Trophoblast cell (in vitro differentiated cells and primary cell): ENCODE data around the gene POFUT1.

Experiments used
- DNase-seq, 2 donors: peaks; one replicate each; pipeline ENCODE4 v3.0.0-alpha.2; 2016
- H2AFZ ChIP-seq: 2 replicates; pipeline ENCODE4 v1.6.1; 2013; ENCODE audit warnings: low read length, moderate library complexity, mild to moderate bottlenecking; ENCODE audit not compliant: insufficient read depth, poor library complexity
- H2AK5ac ChIP-seq: 2 replicates; pipeline ENCODE4 v1.6.1; 2013; ENCODE audit warnings: mild to moderate bottlenecking, low read length
- H2BK120ac ChIP-seq: 2 replicates; pipeline ENCODE4 v1.6.1; 2013; ENCODE audit warnings: low read length, mild to moderate bottlenecking, moderate library complexity; ENCODE audit not compliant: insufficient read depth, poor library complexity
- H2BK12ac ChIP-seq: 2 replicates; pipeline ENCODE4 v1.6.1; 2013; ENCODE audit warnings: mild to moderate bottlenecking, low read length, moderate library complexity
- H2BK5ac ChIP-seq: 2 replicates; pipeline ENCODE4 v1.6.1; 2013; ENCODE audit warnings: low read length, low read depth, moderate library complexity, mild to moderate bottlenecking; ENCODE audit not compliant: poor library complexity
- H3K14ac ChIP-seq: 2 replicates; pipeline ENCODE4 v1.6.1; 2013; ENCODE audit warnings: mild to moderate bottlenecking, low read length
- H3K18ac ChIP-seq: 2 replicates; pipeline ENCODE4 v1.6.1; 2013; ENCODE audit warnings: mild to moderate bottlenecking, low read length
- H3K23ac ChIP-seq: 2 replicates; pipeline ENCODE4 v1.6.1; 2013; ENCODE audit warnings: low read length
- H3K27ac ChIP-seq: 2 replicates; pipeline ENCODE4 v1.5.1; 2013; ENCODE audit warnings: low read depth, mild to moderate bottlenecking, inconsistent platforms, low read length, moderate library complexity
- H3K27me3 ChIP-seq: 2 replicates; pipeline ENCODE4 v1.6.1; 2013; ENCODE audit warnings: inconsistent platforms, mild to moderate bottlenecking, low read length, moderate library complexity; ENCODE audit not compliant: insufficient read depth
- H3K36me3 ChIP-seq, 2 experiments: 1 replicate in 1 of 2; 2 replicates in 1 of 2; pipeline ENCODE4 v1.6.1; 2013; ENCODE audit warnings: low read length in 2 of 2, mild to moderate bottlenecking in 2 of 2, moderate library complexity in 1 of 2; ENCODE audit not compliant: insufficient read depth in 2 of 2, control insufficient read depth in 1 of 2
- H3K4ac ChIP-seq: 2 replicates; pipeline ENCODE4 v1.6.1; 2013; ENCODE audit warnings: low read depth, mild to moderate bottlenecking, low read length, moderate library complexity
- H3K4me1 ChIP-seq, 2 experiments: 1 replicate in 1 of 2; 2 replicates in 1 of 2; pipeline ENCODE4 v1.6.1; 2013; ENCODE audit warnings: low read length in 2 of 2, mild to moderate bottlenecking in 2 of 2, moderate library complexity in 1 of 2; ENCODE audit not compliant: insufficient read depth in 2 of 2, control insufficient read depth in 1 of 2
- H3K4me2 ChIP-seq: 2 replicates; pipeline ENCODE4 v1.6.1; 2013; ENCODE audit warnings: inconsistent platforms, mild to moderate bottlenecking, low read length, moderate library complexity
- H3K4me3 ChIP-seq: 2 replicates; pipeline ENCODE4 v1.5.1; 2013; ENCODE audit warnings: mild to moderate bottlenecking, low read depth, low read length, inconsistent platforms
- H3K79me1 ChIP-seq: one replicate; pipeline ENCODE4 v1.6.1; 2013; ENCODE audit warnings: low read length
- H3K79me2 ChIP-seq: 2 replicates; pipeline ENCODE4 v1.6.1; 2013; ENCODE audit warnings: low read length, mild to moderate bottlenecking; ENCODE audit not compliant: control insufficient read depth, insufficient read depth, poor library complexity
- H3K9ac ChIP-seq: 2 replicates; pipeline ENCODE4 v1.6.1; 2013; ENCODE audit warnings: mild to moderate bottlenecking, low read length
- H3K9me3 ChIP-seq: 2 replicates; pipeline ENCODE4 v1.6.1; 2013; ENCODE audit warnings: low read depth, mild to moderate bottlenecking, control low read depth, inconsistent platforms, low read length; ENCODE audit not compliant: insufficient read depth
- H4K12ac ChIP-seq: 2 replicates; pipeline ENCODE4 v1.6.1; 2013; ENCODE audit warnings: low read depth, mild to moderate bottlenecking, low read length, moderate library complexity
- H4K8ac ChIP-seq: 2 replicates; pipeline ENCODE4 v1.6.1; 2013; ENCODE audit warnings: low read depth, mild to moderate bottlenecking, low read length, moderate library complexity
- H4K91ac ChIP-seq: one replicate; pipeline ENCODE4 v1.6.1; 2013; ENCODE audit warnings: low read depth, mild to moderate bottlenecking, low read length, moderate library complexity
- WGBS: extraction: QIAGEN DNeasy Blood & Tissue Kit; methylation state at CpG from one replicate; pipeline ENCODE4 v1.1.7; 2013; ENCODE audit warnings: missing lambda C conversion rate; ENCODE audit not compliant: insufficient read length, insufficient coverage; ENCODE audit errors: extremely low coverage; 5-methylcytosine and 5-hydroxymethylcytosine counted together

The POFUT1 gene

GRCh38 chr20:32234135-32234808 lies 26.6 kb downstream of the POFUT1 start:
- Histone ChIP-seq H3K4me2 (no peak overlapping the region), H2BK5ac (no peak overlapping the region), H3K4me1 (peaks cover 0 to 4% of the 10 kb centered on the region in 2 experiments), H3K36me3 (peaks cover 44 to 46% of the 10 kb centered on the region in 2 experiments), H2BK12ac (no peak overlapping the region), H4K91ac (no peak overlapping the region), H3K27me3 (no peaks in the 10 kb centered on the region), H3K4ac (no peak overlapping the region), H3K4me3 (no peak overlapping the region), H3K18ac (no peak overlapping the region), H3K79me2 (no peaks in the 10 kb centered on the region), H3K9me3 (peaks cover 2% of the 10 kb centered on the region), H3K79me1 (peaks cover 2% of the 10 kb centered on the region), H3K27ac (no peak overlapping the region), H4K8ac (no peak overlapping the region), H2AFZ (no peak overlapping the region), H4K12ac (no peak overlapping the region), H3K23ac (no peak overlapping the region), H2BK120ac (no peak overlapping the region), H3K14ac (no peak overlapping the region), H2AK5ac (no peak overlapping the region), H3K9ac (no peak overlapping the region)
- WGBS, result no CpG with 5 or more reads among the region's 13 CpGs
- no peak for DNase-seq

DNA sequence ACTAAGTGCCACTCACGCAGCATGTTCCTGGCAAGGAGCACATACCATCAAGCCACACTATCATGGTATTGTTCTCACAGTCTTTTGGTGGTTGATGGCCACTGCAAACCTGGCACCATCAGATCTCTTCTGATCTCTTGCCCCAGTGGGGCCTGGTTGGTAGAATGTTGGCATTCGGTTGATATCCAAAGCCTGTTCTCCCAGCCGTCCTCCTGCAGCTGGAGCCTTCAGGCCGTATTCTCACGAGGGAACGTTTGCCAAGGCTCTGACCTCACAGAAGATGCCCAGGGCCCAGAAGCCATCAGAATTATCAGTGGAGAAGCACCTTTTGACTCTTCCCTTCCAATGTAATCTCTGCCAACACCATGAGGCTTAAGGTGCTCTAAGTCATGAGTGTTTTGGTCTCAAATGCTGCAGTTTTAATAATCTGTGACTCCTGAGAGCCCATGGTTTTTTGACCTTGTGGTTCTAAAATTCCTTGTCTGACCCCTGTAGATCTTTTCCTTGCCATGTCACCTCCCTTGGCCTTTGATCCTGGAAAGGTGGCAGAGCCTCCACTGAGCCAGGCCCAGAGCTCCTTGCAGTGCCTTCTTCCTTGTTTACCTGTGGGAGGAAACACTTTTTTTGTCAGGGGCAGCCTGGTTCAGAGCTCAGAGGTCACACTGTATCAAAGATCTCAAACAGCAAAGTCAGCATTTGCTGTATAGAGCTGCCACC lies 27.8 kb downstream of the POFUT1 start:
- Histone ChIP-seq H2BK120ac (no peak overlapping the region), H3K4me2 (no peak overlapping the region), H3K27ac (no peak overlapping the region), H4K8ac (peak overlapping the region; percentile 46), H3K9ac (no peak overlapping the region), H3K4me1 (peaks cover 3 to 7% of the 10 kb centered on the region in 2 experiments), H3K4me3 (no peak overlapping the region), H4K91ac (no peak overlapping the region), H3K27me3 (no peaks in the 10 kb centered on the region), H2AFZ (no peak overlapping the region), H3K18ac (no peak overlapping the region), H3K9me3 (peaks cover 2% of the 10 kb centered on the region), H3K36me3 (peaks cover 40 to 43% of the 10 kb centered on the region in 2 experiments), H2BK5ac (no peak overlapping the region), H3K79me1 (peaks cover 4% of the 10 kb centered on the region), H2BK12ac (no peak overlapping the region), H4K12ac (no peak overlapping the region), H2AK5ac (no peak overlapping the region), H3K23ac (no peak overlapping the region), H3K79me2 (no peaks in the 10 kb centered on the region), H3K4ac (no peak overlapping the region), H3K14ac (no peak overlapping the region)
- no peak for DNase-seq
- no CpG with 5 or more reads among the region's 6 CpGs for WGBS

DNA sequence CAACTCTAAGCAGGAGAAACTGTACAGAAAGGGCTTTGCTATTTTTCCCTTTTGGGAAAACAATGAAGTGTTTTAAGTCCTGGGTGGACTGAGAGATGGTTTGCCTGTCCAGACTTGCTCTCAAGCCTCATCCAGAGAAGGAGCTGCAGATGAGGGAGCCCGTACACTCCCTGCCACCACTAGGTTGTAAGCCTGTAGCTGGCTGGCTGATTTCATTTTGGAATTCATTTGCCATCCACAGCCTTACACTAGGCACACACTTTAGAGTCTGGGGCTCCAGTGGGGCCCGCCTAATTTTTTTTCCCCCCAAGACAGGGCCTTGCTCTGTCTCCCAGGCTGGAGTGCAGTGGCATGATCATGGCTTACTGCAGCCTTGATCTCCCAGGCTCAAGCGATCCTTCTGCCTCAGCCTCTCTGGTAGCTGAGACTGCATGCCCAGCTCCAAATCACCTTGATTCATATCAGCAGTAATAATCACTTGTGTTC lies 28.4 kb downstream of the POFUT1 start:
- H3K18ac ChIP-seq, result no peak overlapping the region
- no peak overlapping the region for H2AFZ ChIP-seq
- peaks cover 35 to 37% of the 10 kb centered on the region in 2 experiments for H3K36me3 ChIP-seq
- H3K4me2 ChIP-seq, result no peak overlapping the region
- no peak overlapping the region for H3K9ac ChIP-seq
- no peak overlapping the region for H3K27ac ChIP-seq
- peaks cover 4% of the 10 kb centered on the region for H3K79me1 ChIP-seq
- H3K14ac ChIP-seq, result no peak overlapping the region
- H3K4ac ChIP-seq, result no peak overlapping the region
- no peak overlapping the region for H2BK12ac ChIP-seq
- WGBS, result no CpG with 5 or more reads among the region's 3 CpGs
- no peak overlapping the region for H4K12ac ChIP-seq
- no peak overlapping the region for H2BK5ac ChIP-seq
- H4K91ac ChIP-seq, result no peak overlapping the region
- H3K4me3 ChIP-seq, result no peak overlapping the region
- no peak overlapping the region for H3K23ac ChIP-seq
- no peak for DNase-seq
- no peak overlapping the region for H2AK5ac ChIP-seq
- peaks cover 2% of the 10 kb centered on the region for H3K9me3 ChIP-seq
- no peaks in the 10 kb centered on the region for H3K27me3 ChIP-seq
- no peak overlapping the region for H2BK120ac ChIP-seq
- peaks cover 4 to 7% of the 10 kb centered on the region in 2 experiments for H3K4me1 ChIP-seq
- H3K79me2 ChIP-seq, result no peaks in the 10 kb centered on the region
- no peak overlapping the region for H4K8ac ChIP-seq

DNA sequence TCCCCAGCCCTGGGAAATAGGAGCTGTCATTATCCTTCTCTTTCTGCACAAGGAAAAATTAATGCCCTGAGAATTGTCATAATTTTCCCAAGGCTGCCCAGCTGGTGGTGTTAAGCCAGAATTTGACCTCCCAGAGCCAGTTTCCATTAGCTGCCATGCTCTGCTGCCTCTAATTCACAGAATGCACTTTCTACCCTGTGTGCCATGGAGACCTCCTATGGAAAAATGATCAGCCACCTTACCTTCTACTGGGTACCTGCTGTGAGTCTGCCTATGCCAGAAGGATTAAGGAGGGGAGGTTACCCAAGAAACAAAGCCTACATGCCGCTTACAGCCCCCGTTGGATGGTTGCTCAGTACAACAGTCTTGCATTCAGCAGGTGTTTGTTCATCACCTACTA lies 29.1 kb downstream of the POFUT1 start:
- Histone ChIP-seq H4K12ac (no peak overlapping the region), H3K4me3 (no peak overlapping the region), H3K4me1 (peaks cover 4 to 7% of the 10 kb centered on the region in 2 experiments), H3K27ac (no peak overlapping the region), H3K18ac (no peak overlapping the region), H4K8ac (no peak overlapping the region), H2AFZ (no peak overlapping the region), H3K23ac (no peak overlapping the region), H2BK12ac (no peak overlapping the region), H2BK120ac (no peak overlapping the region), H2BK5ac (no peak overlapping the region), H3K14ac (no peak overlapping the region), H3K79me1 (peaks cover 4% of the 10 kb centered on the region), H3K9ac (no peak overlapping the region), H4K91ac (no peak overlapping the region), H3K4me2 (no peak overlapping the region), H2AK5ac (no peak overlapping the region), H3K79me2 (no peaks in the 10 kb centered on the region), H3K9me3 (peaks cover 2% of the 10 kb centered on the region), H3K27me3 (no peaks in the 10 kb centered on the region), H3K36me3 (peaks cover 32 to 34% of the 10 kb centered on the region in 2 experiments), H3K4ac (no peak overlapping the region)
- no peak for DNase-seq
- WGBS, result no CpG with 5 or more reads among the region's 2 CpGs
